BLaER1 treated with 17β-estradiol and CSF1 and Interleukin-3, amounts not matched to agents 10 nM and 100 nM (cell line): ENCODE results near the gene SAMD13.

Experiments used
- H3K27ac ChIP-seq, 11 experiments: shearing (Covaris generic); formaldehyde crosslinking; 2 replicates each; pipeline ENCODE4 v1.8.1; 2022
- H3K27me3 ChIP-seq, 11 experiments: shearing (Covaris generic); formaldehyde crosslinking; 2 replicates each; pipeline ENCODE4 v1.8.1; 2022
- H3K36me3 ChIP-seq, 11 experiments: shearing (Covaris generic); formaldehyde crosslinking; 2 replicates each; pipeline ENCODE4 v1.8.1; 2022
- H3K4me1 ChIP-seq, 10 experiments: shearing (Covaris generic); formaldehyde crosslinking; 2 replicates each; pipeline ENCODE4 v1.8.1; 2022
- H3K4me2 ChIP-seq, 11 experiments: shearing (Covaris generic); formaldehyde crosslinking; 2 replicates each; pipeline ENCODE4 v1.8.1; 2022
- H3K4me3 ChIP-seq, 10 experiments: shearing (Covaris generic); formaldehyde crosslinking; 2 replicates each; pipeline ENCODE4 v1.8.1; 2022
- H3K9ac ChIP-seq, 11 experiments: shearing (Covaris generic); formaldehyde crosslinking; 2 replicates each; pipeline ENCODE4 v1.8.1; 2022
- H3K9me3 ChIP-seq, 11 experiments: shearing (Covaris generic); formaldehyde crosslinking; replicated peaks in 1 of 11; 2 replicates each; pipeline ENCODE4 v1.8.1; 2022
- H4K20me1 ChIP-seq, 11 experiments: shearing (Covaris generic); formaldehyde crosslinking; 2 replicates each; pipeline ENCODE4 v1.8.1; 2022
- Cebpa-rat ChIP-seq, 11 experiments: shearing (Covaris generic); IDR thresholded peaks; 2 replicates each; pipeline ENCODE4 v1.8.1; 2022

SAMD13 gene

DNA sequence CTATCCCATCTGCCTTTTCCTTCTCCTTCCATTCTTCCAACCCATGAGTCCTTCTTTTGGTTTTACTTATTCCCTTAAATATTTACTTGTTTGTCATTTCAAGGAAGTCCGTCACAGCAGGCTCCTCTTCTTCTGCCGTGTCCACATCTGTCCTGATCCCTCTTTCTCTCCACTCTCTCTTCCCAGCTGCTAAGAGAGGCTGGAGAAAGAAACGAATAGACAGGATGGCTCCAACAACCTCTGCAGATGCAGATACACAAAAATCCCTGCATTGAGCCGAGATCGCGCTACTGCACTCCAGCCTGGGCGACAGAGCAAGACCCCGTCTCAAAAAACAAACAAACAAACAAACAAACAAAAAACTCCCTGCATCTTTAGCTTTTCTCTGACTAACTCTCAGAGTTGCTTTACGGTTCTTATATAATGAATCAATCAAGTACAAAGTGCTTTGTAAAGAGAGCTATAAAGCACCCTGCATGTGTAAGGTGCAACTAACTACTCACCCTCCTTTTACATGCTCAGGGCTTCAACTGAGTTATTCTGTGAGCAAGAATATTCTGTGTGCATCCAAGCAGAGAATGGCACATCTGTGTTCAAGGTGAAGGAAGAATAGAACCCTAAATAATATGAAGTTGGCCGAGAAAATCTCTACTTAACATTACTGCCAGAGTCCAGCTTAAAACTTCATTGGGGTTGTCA, 3.8 kb upstream of the SAMD13 start:
- TF ChIP-seq Cebpa-rat (IDR thresholded peaks at IDR 0.05), result no peak
- H3K4me3 ChIP-seq, result peak overlapping the region; percentile 76 to 95 (median 81)
- H4K20me1 ChIP-seq, result peaks cover 0 to 6% (median 0%) of the 10 kb centered on the region in 11 experiments; a peak in 1 of 22 replicates
- H3K9ac ChIP-seq, result peak overlapping the region in 6 of 11 experiments; percentile 73 to 79 (median 75); a peak in 9 of 22 replicates
- no peak overlapping the region for H3K27ac ChIP-seq
- peak overlapping the region; percentile 83 to 96 (median 94) for H3K4me2 ChIP-seq
- H3K4me1 ChIP-seq, result peaks cover 0 to 15% (median 6%) of the 10 kb centered on the region in 10 experiments; a peak in 13 of 20 replicates
- H3K9me3 ChIP-seq, result peaks cover 12 to 29% (median 17%) of the 10 kb centered on the region in 11 experiments; a peak in 20 of 22 replicates
- peaks cover 35 to 53% (median 49%) of the 10 kb centered on the region in 11 experiments for H3K27me3 ChIP-seq
- no peaks in the 10 kb centered on the region for H3K36me3 ChIP-seq

DNA sequence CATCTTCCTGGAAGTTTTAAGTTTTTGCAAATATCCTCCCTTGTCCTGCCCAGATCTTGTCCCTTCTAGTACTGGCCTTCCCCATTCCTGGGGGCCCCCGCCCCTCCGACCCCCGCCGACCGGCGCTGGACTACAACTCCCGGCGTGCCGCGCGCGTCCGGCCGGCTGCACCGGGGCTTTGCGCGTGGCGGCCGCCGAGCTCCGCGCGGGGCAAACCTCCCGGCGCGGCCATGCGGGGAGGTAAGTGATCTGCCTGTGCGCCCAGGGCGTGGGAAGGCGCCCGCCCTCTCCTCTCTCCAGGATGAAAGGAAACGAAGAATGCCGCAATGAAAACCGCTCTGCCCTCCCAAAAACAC, 3.2 kb upstream of the SAMD13 start:
- Histone ChIP-seq H3K36me3 (no peaks in the 10 kb centered on the region), H3K27ac (peak overlapping the region; percentile 6 to 56 (median 38); a peak in 13 of 22 replicates), H3K27me3 (peaks cover 41 to 59% (median 55%) of the 10 kb centered on the region in 11 experiments), H3K9me3 (peaks cover 12 to 29% (median 17%) of the 10 kb centered on the region in 11 experiments; a peak in 20 of 22 replicates), H3K4me3 (peak overlapping the region; percentile 76 to 95 (median 81)), H3K4me2 (peak overlapping the region; percentile 83 to 96 (median 94)), H4K20me1 (peaks cover 0 to 6% (median 0%) of the 10 kb centered on the region in 11 experiments; a peak in 1 of 22 replicates), H3K9ac (peak overlapping the region; percentile 63 to 79 (median 75)), H3K4me1 (peaks cover 0 to 15% (median 6%) of the 10 kb centered on the region in 10 experiments; a peak in 13 of 20 replicates)
- no peak for TF ChIP-seq Cebpa-rat (IDR thresholded peaks at IDR 0.05)

DNA sequence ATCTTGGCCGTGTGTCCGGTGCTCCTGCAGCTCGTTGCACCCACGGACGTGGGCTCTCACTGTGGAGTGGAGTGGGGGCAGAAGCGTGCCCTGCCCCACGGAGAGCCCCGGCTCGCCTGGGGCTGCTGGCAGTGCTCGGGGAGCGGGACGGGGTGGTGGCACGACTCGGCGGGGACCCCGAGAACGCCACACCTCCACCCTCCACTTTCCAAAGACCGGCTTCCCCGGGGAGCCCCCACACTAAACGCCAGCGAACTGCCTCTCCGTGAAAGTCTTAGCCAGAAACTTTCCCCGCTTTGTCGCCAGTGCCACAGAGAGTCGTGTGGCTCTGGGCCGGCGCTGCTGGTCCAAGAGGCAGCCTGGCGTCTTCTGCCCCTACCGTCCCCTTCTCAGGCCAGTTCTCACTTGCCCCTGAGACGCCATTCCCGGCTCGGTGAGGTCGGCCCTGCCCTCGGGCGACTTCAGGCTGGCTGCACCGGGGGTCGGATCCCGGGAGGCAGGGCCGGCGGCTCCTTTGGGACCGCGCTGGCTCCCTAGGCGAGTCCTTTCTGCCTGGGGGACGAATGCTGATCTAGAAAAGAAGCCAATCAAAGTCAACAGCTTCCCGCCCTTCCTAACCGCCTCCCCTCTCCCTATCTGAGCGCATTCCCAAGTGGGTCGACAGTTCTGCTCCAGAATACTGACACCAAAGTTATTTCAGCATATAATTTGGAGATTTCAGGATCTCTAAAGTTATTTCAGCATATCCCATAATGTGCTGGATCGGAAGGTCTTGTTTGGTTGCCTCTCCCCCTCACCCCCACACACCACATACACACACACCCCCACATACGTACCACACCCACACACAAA, 2.6 kb upstream of the SAMD13 start:
- Histone ChIP-seq H3K27ac (peak overlapping the region; percentile 6 to 56 (median 38); a peak in 14 of 22 replicates), H3K27me3 (peaks cover 44 to 64% (median 60%) of the 10 kb centered on the region in 11 experiments), H3K4me3 (peak overlapping the region; percentile 76 to 95 (median 81)), H3K4me1 (peaks cover 0 to 15% (median 6%) of the 10 kb centered on the region in 10 experiments; a peak in 13 of 20 replicates), H3K9ac (peak overlapping the region; percentile 63 to 79 (median 75)), H3K9me3 (peaks cover 12 to 25% (median 17%) of the 10 kb centered on the region in 11 experiments; a peak in 20 of 22 replicates), H3K4me2 (peak overlapping the region; percentile 83 to 96 (median 94)), H3K36me3 (no peaks in the 10 kb centered on the region), H4K20me1 (peaks cover 0 to 6% (median 0%) of the 10 kb centered on the region in 11 experiments; a peak in 1 of 22 replicates)
- no peak for TF ChIP-seq Cebpa-rat (IDR thresholded peaks at IDR 0.05)

DNA sequence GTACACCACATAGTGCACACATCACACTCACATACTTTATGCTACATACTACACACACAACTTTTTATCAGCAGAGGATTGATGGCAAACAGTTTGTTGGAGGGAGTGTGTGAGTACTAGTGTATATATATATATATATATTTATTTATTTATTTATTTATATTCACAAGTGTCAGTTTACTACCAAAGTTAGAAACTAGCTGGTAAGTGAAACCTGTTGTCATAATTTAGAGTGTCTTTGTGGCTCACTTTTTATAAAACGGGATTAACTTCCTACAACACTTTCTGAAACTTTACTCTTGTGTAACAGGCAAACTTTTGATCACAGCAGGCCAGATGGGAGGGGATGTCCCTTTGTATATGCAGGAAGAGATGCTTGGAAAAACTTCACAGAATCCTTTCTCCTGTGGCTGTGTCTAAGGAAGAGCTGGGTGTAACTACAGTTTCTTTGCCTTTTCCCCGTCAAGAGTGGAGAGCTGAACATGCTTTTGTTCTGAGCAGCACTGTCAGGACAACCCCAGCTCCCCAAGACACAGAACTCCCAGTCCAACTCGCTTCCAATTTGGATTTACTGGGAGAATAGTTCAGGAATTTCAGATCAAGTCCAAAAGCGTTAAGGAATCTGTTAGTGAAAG, 1.9 kb upstream of the SAMD13 start:
- peaks cover 44 to 71% (median 63%) of the 10 kb centered on the region in 11 experiments for H3K27me3 ChIP-seq
- TF ChIP-seq Cebpa-rat (IDR thresholded peaks at IDR 0.05), result no peak
- H3K4me1 ChIP-seq, result peaks cover 0 to 15% (median 6%) of the 10 kb centered on the region in 10 experiments; a peak in 13 of 20 replicates
- peak overlapping the region in 1 of 11 experiments; percentile 65; a peak in 2 of 22 replicates for H3K9ac ChIP-seq
- peak overlapping the region in 7 of 10 experiments; percentile 76 to 95 (median 82); a peak in 13 of 20 replicates for H3K4me3 ChIP-seq
- peak overlapping the region; percentile 83 to 96 (median 94); a peak in 20 of 22 replicates for H3K4me2 ChIP-seq
- no peak overlapping the region for H3K27ac ChIP-seq
- H4K20me1 ChIP-seq, result peaks cover 0 to 6% (median 0%) of the 10 kb centered on the region in 11 experiments; a peak in 1 of 22 replicates
- peaks cover 12 to 19% (median 17%) of the 10 kb centered on the region in 11 experiments; a peak in 20 of 22 replicates for H3K9me3 ChIP-seq
- no peaks in the 10 kb centered on the region for H3K36me3 ChIP-seq

DNA sequence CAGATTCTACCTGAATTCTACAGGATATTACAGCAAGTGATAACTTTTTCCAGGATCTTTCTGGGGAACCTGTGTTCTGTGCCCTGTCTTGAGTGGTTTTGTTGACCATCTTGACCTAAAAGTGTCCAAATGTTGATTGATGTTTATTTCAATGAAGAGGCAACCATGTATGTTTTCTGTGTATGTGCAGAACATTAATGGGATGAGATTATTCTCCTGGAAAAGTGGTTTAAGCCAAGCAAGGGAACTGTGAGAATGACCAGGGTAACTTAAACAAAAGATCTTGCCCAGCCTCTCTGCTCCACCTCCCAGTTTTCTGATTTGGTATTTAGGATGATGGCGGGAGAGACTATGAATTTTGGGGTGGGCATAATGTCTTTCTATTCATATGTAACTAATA, 1.0 kb upstream of the SAMD13 start:
- no peak overlapping the region for H3K4me3 ChIP-seq
- H3K27ac ChIP-seq, result no peak overlapping the region
- H3K9ac ChIP-seq, result no peak overlapping the region
- no peak for TF ChIP-seq Cebpa-rat (IDR thresholded peaks at IDR 0.05)
- H4K20me1 ChIP-seq, result peaks cover 0 to 6% (median 0%) of the 10 kb centered on the region in 11 experiments; a peak in 1 of 22 replicates
- H3K27me3 ChIP-seq, result peaks cover 44 to 74% (median 63%) of the 10 kb centered on the region in 11 experiments
- H3K9me3 ChIP-seq, result peaks cover 7 to 12% (median 10%) of the 10 kb centered on the region in 11 experiments; a peak in 20 of 22 replicates
- H3K4me2 ChIP-seq, result no peak overlapping the region
- H3K36me3 ChIP-seq, result no peaks in the 10 kb centered on the region
- peaks cover 0 to 15% (median 6%) of the 10 kb centered on the region in 10 experiments; a peak in 13 of 20 replicates for H3K4me1 ChIP-seq

DNA sequence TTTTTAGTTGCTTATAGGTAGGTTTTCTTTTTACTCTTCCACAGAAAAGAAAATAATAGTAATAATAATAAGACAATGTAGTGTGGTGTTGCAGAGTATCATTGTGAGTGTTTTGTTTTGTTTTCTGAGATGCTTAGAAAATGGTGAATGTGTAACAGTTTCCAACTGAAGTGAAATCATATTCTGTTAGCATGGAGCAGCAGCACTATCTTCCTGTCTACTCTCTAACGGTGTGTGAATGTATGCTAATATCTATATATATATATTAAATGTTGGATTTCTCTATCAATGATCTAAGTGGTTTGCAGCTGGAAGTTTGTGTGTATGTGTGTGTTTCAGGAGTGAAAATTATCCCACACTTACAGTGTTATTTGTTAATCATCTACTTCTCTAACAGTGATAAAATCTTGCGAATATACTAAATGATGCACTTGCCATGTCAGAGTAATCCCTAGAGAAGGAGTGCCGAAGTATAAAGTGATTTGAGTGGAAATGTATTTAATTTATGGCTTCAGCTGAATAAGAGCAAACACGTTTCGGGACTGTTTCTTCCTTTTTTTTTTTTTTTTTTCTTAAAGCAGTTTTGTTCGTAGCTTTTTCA, 377 bp downstream of the SAMD13 start:
- H3K36me3 ChIP-seq, result no peaks in the 10 kb centered on the region
- peaks cover 0 to 15% (median 6%) of the 10 kb centered on the region in 10 experiments; a peak in 13 of 20 replicates for H3K4me1 ChIP-seq
- H3K9ac ChIP-seq, result no peak overlapping the region
- no peak overlapping the region for H3K27ac ChIP-seq
- TF ChIP-seq Cebpa-rat (IDR thresholded peaks at IDR 0.05), result no peak
- H3K4me3 ChIP-seq, result no peak overlapping the region
- peaks cover 44 to 74% (median 63%) of the 10 kb centered on the region in 11 experiments for H3K27me3 ChIP-seq
- H3K4me2 ChIP-seq, result no peak overlapping the region
- H4K20me1 ChIP-seq, result peaks cover 0 to 6% (median 0%) of the 10 kb centered on the region in 11 experiments; a peak in 1 of 22 replicates
- H3K9me3 ChIP-seq, result peaks cover 0 to under 1% (median 0%) of the 10 kb centered on the region in 11 experiments; a peak in 1 of 22 replicates

DNA sequence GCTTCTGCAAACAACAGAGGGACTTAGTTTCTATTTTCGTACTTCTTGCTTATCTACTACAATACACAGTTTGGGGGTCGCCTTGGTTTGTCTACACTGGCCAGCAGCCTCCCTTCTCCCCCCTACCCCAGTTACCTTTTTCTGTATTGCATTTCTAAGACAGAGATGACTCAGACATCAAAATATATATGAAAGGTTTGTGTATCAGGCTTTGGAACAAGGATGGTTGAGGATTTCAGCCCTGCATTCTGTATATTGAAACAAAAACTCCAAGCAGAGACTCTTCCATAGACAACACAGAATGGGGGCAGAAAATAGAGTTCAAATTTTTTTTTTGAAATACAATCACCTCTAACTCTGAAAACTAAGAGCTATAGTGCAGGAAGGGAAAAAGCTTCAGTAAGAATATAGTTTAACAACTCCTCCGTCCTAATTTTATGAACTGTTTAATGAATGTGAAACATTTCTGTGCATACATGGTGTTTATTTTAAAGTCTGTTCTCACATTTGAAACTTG, 1.9 kb downstream of the SAMD13 start:
- Histone ChIP-seq H3K4me3 (no peak overlapping the region), H3K4me2 (peak overlapping the region in 3 of 11 experiments; percentile 14 to 34 (median 26); a peak in 4 of 22 replicates), H3K4me1 (peaks cover 0 to 15% (median 6%) of the 10 kb centered on the region in 10 experiments; a peak in 12 of 20 replicates), H4K20me1 (peaks cover 0 to 6% (median 0%) of the 10 kb centered on the region in 11 experiments; a peak in 1 of 22 replicates), H3K36me3 (no peaks in the 10 kb centered on the region), H3K9me3 (peaks cover 0 to 9% (median 5%) of the 10 kb centered on the region in 11 experiments; a peak in 7 of 22 replicates), H3K9ac (no peak overlapping the region), H3K27me3 (peaks cover 44 to 64% (median 58%) of the 10 kb centered on the region in 11 experiments), H3K27ac (no peak overlapping the region)
- no peak for TF ChIP-seq Cebpa-rat (IDR thresholded peaks at IDR 0.05)
